Measurements from ENCODE around the gene TYSND1.

- TF ChIP-seq CTCF (conservative IDR thresholded peaks at IDR 0.05; ENCODE audit: low read length) (no peak), EZH2phosphoT487 (IDR thresholded peaks at IDR 0.05; ENCODE audit: borderline replicate concordance) (no peak)
Observed at GRCh38 chr10:70109064-70109729, 37.3 kb downstream of the TYSND1 start.

Measured in Loucy (cell line).